GM21619 (cell line): ENCODE data around the gene ZNF865.
A peak's percentile ranks its signal among the peaks of the same experiment; 100 is the strongest.

Experiments used
- ATAC-seq: cut with Tn5 transposase; IDR thresholded peaks from one replicate; pipeline ENCODE4 v1.9.1; 2021; ENCODE audit not compliant: unreplicated experiment

ZNF865 gene

DNA sequence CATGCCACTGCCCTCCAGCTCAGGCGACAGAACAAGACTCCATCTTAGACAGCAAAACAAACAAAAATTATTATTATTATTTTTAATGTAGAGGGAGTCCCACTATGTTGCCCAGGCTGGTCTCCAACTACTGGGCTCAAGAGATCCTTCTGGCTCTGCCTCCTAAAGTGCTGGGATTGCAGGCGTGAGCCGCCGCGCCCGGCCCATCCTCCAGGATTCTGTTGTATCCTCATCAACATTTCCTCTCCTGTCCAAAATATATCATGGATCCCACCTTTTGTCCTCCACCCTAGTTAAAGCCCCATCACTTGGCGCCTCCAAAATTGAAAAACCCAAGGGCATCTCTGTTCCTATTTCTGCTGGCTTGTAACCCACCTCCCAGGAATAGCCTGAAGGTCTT is 17.7 kb downstream of the ZNF865 start:
- no peak for ATAC-seq

DNA sequence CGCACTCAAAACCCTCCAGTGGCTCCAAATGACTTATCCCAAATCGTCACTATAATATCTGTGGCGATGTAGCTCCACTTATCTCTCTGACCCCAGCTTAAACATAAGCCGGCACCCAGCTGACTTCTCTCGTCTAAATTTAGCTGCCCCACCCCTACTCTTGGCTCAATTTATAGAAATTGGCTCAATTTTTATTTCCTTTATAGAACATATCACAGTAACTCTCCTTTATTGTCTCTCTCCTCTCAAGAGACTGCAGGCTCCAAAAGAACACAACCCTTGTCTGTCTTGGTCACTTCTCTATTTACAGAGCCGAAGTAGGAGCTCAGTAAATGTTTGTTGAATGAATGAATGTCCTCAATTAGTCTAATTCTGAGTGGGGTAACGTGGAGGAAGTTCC is 18.1 kb downstream of the ZNF865 start:
- ATAC-seq, result no peak

DNA sequence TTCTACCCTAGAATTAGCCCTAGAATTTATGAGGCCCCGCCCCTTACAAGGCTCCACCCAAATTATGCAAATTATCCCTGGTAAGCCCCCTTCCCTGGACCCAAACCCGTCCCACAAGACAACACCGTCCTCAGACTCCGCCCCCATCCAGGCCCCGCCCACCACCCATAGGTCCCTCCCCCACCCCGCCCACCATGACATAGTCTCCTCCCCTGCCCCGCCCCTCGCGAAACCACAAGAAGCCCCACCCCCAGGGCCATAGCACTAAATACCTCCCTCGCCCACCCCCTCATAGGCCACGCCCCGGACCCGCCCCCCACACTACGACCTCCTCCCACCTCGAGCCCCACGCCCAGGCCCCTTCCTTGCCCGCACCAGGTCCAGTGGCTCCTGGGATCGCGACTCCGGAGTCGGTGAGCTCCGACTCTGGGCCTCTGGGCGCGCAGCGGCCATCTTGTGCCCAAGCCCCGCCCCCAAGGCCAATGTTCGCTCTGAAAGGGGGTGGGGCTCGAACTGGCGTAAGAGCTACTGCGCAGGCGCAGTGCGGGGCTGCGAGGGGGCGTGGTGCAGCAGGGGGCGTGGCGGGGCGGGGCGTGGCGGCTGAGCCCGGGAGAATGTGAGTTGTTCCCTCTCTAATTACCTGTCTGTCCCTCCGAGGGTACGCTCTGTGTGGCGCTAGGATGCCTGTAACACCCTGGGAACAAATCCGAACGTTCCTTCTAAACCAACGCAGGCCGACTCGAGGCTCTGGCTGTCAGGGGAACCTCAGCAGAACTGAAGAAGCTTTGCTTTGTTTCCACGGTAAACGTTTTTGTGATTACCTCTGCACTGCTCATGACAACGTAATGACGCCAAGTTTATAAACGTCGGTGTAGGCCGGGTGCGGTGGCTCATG is 18.9 kb downstream of the ZNF865 start, which contains the start of gene ZNF784:
ZNF784 (minus strand) TSS at position 458 of the 895 bp plus-strand sequence; CDS start at position 453, 5 bp downstream.
- ATAC-seq, result peak; percentile 52

DNA sequence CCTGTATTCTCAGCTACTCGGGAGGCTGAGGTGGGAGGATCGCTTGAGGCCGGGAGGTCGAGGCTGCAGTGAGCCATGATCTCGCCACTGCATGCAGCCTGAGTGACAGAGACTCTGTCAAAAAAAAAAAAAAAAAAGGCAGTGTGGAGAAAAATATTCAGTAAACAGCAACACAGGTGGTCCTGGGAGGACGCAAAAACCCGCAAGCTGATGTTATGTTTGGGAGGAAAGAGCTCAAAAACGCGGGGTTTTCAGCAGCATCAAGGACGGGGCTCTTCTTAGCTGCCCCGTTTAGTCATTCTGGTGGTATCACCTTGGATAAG is 19.5 kb downstream of the ZNF865 start:
- no peak for ATAC-seq

DNA sequence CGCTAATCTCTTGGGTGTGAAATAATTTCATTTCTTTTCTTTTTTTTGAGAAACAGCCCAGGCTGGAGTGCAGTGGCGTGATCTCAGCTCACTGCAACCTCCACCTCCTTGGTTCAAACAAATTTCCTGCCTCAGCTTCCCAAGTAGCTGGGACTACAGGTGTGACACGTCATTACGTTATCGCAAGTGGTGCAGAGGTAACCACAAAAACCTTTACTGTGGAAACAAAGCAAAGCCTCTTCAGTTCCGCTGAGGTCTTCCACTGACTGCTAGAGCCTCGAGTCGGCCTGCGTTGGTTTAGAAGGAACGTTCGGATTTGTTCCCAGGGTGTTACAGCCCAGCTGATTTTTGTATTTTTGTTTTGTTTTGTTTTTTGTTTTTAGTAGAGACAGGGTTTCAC is 20.9 kb downstream of the ZNF865 start:
- no peak for ATAC-seq

DNA sequence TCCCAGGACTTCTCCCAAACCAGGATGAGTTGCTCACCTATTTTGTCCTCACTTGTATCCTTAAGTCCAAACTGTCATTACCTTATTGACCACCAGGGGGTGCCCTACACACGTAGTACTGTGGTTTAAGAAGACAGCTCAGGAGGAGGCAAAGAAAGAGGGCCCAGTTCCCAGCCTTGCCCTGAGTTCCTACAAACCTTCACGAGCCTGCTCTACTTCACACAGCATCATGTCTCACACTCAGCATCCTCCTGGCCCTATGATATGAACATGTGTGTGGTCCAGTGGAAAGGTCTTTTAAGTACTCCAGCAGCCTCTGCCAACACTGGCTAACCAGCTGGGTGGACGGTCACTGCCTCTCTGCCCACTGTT is 27.0 kb downstream of the ZNF865 start:
- no peak for ATAC-seq

DNA sequence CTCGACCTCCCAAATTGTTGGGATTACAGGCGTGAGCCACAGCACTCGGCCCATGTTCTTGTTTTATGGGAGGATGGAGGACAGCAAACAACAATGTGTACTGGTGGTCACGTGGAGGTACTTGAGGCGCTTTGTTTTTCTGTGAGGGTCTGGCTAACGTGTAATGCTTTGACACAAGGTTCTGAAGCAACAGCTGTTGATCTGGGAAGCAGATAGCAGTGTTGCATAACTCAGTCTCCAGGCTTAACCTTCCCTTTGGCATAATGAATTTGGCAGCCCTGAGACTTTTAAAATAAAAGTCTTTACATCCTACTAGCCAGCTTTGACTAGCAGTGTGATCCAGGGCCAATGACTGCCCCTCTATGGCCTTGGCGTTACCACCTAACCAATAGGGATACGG is 28.4 kb downstream of the ZNF865 start:
- ATAC-seq, result no peak

DNA sequence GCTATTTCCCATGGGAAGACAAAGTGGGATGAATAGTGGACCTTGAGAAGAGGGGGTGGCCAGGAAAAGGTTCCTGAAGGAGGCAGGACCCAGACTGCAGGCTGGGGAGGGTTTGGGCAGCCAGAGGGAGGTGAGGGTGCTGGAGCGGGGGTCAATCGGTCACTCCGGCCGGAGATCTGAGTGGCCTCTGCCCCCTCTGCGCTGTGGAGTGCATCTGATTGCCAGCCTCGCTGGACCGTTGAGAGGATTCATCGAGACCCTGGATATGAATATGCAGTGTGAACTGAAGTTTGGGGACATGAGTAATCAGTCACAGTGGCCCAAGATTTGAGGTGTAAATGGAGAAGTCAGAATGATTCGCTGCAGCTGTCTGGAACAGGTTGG is 29.9 kb downstream of the ZNF865 start:
- ATAC-seq, result no peak

DNA sequence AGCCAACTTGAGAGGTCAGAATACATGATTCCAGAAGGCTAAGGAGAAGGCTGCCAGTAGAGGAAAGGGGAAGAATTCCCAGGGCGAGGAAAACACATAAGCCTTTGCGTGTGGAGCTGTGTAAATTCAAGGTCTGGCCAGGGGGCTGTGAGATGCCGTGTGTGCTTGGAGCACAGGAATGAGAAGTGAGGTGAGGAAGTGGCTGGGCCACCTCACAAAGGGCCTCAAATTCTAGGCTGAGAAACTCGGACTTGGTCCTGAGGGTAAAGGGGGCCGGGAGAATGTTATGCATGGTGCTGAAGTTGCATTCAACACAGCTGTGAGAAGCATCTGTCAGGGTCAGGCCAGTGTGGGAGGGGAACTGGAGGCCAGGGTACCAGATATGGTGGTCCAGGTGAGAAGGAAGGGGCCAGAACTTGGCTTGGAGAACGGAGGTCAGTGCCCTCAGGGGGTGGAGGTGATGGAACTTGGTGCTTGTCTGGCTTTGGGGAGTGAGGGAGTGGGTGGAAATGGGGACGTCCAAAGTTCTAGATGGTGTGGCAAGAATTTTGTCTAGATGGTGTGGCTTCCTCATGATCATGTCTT is 30.5 kb downstream of the ZNF865 start:
- no peak for ATAC-seq

DNA sequence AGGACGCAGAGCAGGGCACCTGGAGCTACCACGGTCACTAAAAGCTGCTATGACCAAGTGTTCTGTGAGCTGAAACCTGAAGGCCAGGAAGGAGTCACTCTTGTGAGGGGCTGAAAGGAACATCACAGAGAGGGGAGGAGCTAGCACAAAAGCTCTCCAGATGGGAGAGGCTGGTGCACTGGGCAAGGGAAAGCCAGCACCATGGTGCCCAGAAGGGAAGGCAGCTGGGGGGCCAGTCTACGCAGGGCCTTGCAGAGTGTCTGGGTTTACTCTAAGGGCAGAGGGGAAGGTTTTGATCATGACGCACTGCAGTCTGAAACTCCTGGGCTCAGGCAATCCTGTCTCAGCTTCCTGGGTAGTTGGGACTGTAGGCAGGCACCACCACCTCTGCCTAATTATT is 31.3 kb downstream of the ZNF865 start:
- no peak for ATAC-seq

DNA sequence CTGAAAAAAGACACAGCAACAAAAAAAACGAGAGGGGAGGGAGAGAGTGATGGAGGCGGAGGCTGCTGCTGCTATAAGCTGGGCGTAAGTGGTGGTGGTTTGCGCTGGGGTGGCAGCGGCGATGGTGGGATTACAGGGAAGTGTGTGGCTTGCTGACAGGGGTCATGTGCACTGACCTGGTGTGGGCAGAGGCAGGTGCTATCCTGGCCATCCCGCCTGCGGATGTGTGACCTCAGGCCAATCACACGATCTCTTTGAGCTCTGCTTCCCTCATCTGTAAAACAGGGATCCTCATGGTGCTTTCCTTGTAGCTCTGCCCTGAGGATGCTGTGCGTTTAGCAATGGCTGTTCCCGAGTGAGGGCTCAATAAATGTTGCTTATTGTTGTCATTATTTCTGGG is 32.1 kb downstream of the ZNF865 start:
- ATAC-seq, result no peak

DNA sequence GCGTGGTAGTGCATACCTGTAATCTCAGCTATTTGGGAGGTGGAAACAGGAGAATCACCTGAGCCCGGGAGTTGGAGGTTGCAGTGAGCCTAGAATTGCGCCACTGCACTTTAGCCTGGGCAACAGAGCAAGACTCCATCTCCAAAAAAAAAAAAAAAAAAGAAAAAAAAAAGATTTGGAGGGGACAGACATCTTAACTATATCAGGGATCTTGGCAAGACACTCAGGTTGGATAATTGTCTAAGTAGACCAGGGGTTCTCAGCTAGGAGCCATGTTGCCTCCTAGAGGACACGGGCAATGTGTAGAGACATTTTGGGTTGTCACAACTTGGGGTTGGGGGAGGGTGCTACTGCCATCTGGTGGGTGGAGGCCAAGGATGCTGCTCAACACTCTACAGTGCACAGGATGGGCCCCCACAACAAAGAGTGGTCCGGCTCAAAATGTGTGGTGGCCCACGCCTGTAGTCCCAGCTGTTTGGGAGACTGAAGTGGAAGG is 33.5 kb downstream of the ZNF865 start:
- no peak for ATAC-seq

DNA sequence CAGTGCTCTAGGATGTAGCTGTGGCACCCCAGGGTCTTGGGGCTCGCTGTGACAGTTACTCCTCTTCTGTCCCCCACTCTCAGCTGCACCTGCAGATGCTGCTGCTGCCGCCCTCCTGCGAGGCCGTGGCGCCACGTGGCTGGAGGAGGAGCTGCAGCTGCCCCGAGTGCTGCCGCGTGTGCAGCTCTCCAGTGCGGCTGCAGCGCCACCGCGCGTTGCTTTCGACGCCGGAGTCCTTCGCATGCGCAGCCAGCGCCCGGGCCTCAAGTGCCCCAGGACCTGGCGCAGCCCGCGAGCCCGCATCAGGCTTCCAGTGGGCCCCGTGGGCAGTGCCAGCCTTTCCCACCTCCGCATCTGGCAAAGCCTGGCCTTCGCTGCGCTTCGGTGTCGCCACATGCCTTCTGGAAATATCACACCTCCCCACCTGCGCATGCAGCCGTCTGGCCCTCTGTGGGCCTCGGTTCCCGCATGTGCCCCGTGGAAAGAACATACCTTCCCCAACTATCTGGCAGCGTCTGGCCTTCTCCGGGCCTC is 34.7 kb downstream of the ZNF865 start:
- ATAC-seq, result no peak

DNA sequence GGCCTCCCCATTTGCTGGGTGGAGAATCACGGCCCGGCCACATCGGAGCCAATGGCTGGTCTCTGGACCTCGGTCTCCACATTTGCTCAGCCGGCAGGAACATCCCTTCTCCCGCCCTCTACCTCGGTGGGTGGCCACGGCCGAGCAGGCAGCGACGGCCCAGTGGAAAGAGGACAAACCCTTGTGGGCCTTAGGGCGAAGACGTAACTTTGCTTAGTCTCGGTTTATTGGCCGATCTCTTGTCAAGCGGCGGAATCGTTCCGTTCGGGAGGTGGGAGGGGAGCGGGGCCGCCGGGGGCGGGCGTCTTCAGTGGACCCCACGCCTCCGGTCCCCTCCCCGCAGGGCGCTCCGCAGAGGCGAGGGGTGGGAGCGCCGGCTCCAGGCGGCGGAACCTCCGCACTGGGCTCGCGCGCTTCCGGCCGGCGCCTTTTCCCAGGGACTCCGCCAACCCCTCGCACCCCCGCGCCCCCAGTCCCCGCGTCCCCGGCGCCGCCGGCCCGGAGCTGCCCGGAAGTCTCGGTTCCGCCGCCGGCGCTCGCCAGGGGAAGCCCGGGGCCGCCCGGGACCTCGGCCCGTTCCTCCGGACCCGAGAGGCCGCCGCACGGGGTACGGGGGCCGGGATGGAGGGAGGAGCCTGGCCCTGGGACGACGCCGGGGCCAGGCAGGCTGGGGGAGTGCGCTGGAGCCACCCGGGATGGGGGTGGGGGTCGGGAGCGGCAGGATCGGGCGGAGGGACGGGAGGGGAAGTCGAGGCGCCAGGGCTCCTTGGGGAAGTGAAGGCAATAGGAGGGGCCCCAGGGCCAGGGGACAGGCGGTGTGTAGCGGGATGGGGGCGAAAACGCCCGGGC is 35.4 kb downstream of the ZNF865 start, which contains the start of gene ZNF580:
ZNF580 (plus strand) TSS at position 426 of the 849 bp plus-strand sequence. CDS start 1,507 bp downstream, outside the sequence.
- ATAC-seq, result no peak

DNA sequence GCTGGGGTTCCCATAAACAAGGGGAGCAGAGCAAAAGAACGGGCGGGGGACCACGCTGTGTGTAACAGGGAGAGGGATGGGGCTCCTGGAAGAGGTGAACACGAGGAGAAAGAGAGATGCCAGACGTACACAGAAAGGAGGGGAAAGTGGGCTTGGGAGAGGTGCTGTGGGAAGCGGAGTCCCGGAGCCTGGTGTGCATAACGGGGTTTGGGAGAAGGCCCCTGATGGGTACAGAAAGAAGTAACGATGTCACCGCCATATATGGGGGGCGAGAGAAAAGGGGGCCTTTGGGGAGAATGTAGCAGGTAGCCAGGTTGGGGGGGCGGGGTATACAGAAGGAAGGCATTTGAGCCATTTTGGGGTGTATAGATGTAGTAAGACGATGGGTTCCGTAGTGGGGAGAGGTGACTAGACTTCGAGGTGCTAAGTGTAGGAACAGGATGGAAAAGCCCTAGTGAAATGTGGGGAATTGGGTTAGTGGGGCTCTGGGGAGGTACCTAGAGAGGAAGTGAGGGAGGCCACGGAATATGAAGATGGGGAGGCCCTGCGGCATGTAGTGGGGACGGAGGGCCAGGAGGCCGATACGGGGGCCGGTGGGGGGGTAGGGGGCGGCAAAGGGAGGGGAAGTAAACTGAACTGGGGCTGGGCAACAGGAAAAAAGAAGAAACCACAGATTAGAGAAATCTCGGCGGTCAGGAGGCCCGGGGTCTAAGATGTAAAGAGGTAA is 36.1 kb downstream of the ZNF865 start:
- no peak for ATAC-seq

DNA sequence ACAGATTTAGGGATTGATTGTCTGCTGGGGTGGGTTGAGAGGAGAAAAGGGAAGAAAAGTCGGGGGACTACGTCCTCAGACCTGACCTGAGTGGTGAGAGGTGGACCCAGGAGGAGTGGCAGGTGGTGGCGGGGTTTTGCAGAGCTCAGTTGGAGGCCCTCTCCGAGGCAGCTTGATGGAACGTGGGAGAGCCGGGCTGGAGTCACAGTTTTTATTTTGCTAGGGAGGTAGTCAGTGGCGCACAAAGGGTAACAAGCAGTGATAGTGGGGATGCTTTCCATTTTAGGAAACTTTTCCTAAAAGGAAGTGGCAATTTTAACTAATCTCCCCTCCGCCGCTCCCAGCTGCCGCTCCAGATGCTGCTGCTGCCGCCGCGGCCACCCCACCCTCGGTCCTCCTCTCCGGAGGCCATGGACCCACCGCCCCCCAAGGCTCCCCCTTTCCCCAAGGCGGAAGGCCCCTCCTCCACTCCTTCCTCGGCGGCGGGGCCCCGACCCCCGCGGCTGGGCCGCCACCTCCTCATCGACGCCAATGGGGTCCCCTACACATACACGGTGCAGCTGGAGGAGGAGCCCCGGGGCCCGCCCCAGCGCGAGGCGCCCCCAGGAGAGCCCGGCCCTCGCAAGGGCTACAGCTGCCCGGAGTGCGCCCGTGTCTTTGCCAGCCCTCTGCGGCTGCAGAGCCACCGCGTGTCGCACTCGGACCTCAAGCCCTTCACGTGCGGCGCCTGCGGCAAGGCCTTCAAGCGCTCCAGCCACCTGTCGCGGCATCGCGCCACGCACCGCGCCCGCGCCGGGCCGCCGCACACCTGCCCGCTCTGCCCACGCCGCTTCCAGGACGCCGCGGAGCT is 36.9 kb downstream of the ZNF865 start:
- ATAC-seq, result no peak

DNA sequence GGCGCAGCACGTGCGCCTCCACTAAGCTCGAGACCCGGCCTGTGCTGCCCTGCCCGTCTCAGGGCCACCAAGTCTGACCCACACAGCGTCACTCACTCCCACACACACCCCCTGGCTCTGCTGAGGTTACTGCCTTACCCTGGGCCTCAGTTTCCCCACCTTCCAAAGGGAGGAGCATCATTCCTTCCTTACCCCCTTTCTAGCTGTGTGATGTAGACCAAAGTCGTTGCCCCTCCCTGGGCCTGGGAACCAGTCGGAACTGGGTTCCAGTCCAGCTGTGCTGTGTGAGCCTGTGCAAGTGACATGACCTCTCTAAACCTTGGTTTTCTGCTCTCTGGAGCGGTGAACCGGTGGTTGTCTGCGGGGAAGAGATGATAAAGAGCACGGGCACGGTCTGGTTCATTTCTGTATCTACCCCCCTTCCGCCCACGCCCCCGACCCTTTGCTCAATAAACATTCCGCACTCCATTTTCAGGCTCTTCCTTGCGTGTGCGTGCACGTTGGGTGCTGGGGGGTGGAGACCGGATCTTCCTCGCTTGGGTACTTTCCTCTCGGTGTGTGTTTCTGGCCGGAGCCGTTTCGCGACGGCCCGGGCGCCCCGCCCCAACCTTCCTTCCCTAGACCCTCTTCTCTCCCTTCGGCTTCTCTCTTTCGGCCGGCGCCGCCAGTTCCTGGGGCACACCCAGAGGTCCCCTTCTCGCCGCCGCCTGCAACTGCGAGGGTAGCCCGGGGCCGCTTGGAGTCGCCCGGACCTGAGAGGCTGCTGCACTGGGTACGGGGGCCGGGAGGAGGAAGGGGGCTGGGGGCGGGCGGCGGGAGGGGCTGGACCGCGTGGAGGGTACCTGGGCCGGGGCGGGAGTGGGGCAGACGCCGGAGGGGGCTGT is 37.8 kb downstream of the ZNF865 start, which contains the start of gene ZNF581:
ZNF581 (plus strand) TSS at position 647 of the 884 bp plus-strand sequence. CDS start 923 bp downstream, outside the sequence.
- no peak for ATAC-seq

DNA sequence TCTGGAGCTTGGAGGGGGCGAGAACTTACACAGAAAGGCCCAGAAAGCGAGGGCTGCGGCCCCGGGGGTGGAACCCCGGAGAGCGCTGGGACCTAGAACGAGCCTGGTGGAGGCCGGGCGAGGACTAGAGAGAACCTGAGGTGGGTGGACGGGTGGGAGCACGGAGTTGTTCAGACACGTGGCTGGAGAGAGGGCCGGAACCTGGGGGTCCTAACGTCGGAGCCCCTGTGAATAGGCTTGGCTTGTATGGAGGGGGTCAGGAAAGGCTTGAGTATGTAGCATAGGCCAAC is 38.4 kb downstream of the ZNF865 start:
- no peak for ATAC-seq
